Amniotic epithelial cell (primary cell): ENCODE data around the gene CTDSPL.
"Not testable (repeated sequence)": the region's sequence is repeated elsewhere in the genome, so short reads cannot be mapped to it uniquely, and the experiment has no call there.

Experiments
- DNase-seq: peaks from one replicate; pipeline ENCODE4 v3.0.0-alpha.2; 2010; ENCODE audit warnings: low read depth

The CTDSPL gene

DNA sequence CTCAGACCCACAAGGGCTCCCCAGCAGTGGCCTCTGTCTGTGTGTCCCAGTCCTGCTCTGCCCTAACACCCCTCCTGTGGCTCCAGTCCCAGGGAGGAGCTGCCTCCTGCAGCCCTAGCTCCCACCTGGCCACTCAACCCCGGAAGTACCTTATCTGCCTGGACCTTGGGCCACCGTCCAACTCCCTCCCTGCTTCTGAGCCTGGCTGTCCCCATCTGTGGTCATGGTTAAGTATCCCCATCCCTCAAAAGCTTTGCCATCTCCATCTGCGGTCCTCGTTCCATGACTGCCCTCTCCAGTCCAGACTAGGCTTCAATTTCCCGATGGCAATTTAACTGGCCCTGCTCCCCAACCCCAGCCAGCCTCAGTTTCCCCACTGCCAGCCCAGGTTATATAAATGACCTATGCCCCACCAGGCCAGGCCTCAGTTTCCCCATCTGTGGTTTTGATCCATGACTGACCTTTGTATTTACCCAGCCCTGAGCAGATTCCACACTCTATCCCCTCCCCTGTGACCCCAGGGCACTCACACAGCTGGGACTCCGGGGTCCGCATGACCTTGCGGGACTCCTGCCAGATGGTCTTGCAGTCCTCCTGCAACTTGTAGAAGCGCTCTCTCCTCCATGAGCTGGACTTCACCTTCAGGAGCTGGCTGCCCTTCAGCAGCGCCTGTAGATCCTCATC lies 158.1 kb downstream of the CTDSPL start:
- no peak for DNase-seq

DNA sequence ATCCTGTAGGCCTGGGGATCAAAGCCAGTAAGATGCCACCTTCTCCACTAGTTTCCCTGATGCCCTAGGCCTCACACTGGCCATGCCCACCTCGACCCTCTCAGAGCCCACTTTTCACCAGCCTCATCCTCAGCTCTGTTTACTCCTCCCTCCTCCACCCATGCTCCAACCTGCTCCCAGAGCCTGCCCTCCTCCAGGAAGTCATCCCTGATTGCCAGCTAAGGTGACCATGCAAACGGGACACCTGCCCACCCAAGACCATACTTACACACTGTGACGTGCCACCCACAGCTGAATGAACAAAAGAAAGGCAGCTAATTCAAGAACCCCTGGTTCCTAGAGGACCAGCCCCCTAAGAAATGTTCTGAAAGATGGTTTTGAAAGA lies 158.7 kb downstream of the CTDSPL start:
- DNase-seq = no peak

DNA sequence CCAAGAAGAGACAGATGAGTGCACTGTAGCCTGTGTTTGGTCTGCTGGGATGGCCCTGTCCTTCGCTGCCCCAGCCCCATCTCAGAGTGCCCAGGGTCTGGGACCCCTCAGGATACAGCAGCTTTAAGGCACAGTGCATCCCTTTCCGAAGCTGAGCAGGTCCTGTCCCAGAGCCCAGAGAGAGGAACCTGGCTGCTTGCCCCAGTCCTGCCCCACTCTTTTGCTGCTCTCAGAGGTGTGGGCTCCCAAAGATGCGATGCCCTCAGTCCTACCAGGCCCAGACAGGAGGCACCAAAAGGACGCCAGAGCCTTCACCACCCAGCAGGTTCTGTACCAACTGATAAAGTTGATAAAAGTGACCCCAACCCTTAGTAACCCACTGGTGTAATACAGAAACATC lies 159.5 kb downstream of the CTDSPL start:
- no peak for DNase-seq

DNA sequence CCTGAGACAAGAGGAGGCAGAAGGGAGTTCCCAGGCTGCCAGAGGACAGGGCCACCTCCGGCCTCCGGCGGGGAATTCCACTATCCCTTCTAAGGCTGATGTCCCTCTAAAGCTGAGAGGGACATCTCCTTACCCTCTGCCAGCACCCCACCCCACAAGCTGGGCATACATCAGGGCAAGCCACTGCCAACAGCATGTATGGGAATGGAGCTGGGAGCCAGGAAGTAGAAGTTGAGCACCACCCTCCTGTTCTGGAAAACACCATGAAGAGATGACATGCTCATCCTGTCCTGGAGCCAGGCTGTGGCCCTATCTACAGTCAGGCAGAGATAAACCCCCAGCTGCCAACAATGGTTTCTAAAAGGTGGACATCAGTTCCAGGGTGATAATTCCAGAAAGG lies 160.6 kb downstream of the CTDSPL start:
- DNase-seq = no peak

DNA sequence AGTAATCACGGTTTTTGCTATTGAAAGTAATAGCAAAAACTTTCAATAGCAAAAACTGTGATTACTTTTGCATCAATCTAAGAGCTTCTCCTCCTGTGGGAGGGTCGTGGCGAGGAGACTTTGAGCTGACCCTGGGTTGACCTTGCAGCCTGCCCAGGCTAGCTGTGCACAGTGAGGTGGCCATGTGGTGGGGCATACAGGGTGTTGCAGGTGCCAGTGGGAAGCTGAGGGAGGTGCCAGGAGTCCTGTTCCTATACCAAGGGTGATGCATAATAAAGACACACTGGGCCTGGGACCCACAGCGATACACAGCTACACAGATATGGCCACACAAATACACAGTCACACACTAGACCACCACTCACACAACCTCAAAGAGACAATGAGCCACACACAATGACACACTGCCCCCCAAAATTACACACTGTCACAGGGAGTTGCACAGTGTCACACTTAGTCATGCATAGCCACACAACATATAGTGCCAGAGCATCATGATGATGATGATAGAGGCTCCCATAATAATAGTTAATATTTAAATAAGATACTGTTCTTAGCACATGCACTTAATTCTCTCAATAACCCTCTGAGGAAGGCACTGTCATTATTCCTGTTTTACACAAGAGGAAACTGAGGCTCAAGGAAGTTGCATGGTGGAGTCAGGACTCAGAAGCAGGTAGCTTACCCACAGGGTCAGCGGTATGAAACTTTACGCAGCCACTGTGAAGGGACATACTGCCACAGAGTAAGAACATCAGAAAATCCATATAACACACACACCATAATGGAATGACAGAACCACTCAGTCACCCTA lies 161.4 kb downstream of the CTDSPL start:
- no peak for DNase-seq

DNA sequence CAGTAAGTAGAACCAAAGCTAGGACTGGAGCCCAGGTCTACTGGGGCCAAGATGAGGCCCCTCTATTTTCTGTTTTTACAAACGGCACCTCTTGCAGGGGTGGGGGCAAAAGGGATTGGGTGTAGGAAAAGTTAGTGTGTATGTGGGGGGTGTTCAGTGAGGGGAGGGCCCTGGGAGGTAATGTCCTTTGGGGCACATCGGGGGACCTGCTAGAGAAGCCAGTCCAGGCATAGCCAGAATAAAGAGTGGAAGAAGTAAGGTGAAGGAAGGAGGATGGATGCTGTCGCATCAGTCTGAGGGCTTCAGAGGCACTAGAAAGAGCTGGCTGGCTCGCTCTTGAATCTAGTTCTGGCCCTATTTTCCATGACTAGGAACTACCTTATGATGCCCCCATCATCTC lies 165.2 kb downstream of the CTDSPL start:
- no peak for DNase-seq

DNA sequence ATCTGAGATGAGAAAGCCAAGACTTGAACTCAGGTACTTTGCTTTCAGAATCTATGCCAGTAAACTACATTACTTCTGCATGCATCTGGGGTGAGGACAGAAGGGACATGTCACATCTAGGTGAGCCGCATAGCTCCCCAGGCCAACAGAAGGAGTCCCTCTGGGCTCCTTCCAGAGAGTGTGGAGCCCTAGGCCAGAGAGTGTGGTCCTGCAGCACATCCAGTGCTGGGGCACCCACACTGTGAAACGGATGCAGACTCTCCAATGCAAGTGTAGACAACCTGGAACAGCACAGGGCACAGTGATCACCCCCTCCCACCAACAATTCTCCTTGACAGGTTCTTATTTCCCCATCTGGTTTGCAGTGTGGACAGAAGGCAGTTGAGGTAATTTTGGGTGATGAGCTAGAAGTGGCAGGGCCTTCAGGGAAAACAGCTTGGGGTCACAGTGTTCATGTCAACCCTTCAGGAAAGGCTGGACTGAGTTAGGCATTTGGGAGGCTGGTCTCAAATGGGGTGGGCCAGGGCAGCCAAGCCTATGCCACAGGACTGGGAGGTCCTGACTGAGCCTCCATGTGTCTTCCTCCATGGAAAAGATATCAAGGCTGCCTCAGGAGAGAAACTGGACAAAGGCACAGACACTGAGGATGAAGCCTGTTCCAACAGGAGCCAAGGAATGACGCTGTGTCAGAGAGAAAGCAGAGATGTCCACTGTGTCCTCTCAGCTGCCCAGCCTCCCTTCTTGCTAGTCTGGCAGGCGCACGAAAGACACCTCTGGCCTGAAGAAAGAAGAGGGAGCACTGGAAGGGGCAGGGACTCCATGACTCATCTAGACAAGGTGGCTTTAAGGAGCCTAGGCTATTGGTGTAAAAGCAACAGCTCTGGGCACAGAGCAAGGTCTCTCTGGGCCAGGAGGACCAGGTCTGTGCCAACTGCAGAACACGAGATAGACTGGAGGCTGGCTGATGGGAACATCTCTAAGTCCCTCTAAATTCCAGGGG lies 166.1 kb downstream of the CTDSPL start:
- no peak for DNase-seq

DNA sequence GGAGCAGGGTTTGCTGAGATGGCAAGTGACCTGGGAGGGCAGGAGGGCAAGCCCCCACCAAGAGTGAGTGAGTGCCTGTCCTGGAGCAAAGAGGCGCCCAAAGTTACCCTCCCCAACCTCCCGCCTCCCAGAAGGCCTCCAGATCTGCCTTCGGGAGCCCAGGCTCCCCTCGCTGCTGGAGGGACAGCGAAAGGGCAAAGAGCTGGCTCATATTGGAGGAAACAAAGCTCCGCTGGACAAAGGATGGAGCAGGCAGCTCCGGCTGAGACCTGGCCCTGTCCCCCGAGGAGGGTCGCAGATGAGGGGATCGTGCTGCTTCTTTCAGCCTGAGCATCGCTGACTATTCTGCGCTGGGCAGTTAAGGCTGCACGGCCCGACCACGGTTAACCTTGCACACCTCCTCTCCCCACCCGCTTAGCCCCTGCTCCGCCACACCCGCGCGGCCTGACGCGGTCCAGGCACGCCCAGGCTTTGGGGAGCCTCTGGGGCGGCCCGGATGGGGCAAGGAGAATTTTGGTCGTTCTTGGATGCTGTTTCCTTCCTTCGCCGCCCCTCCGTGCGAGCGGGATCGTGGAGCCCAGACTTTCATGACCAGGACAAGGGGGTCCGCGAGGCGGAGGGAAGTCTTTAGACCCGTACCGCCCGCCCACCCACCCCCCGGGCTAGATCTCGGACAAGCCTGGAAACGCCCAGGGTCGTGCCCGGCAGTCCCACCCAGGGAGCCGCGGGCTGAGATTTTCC lies 167.1 kb downstream of the CTDSPL start:
- no peak for DNase-seq

DNA sequence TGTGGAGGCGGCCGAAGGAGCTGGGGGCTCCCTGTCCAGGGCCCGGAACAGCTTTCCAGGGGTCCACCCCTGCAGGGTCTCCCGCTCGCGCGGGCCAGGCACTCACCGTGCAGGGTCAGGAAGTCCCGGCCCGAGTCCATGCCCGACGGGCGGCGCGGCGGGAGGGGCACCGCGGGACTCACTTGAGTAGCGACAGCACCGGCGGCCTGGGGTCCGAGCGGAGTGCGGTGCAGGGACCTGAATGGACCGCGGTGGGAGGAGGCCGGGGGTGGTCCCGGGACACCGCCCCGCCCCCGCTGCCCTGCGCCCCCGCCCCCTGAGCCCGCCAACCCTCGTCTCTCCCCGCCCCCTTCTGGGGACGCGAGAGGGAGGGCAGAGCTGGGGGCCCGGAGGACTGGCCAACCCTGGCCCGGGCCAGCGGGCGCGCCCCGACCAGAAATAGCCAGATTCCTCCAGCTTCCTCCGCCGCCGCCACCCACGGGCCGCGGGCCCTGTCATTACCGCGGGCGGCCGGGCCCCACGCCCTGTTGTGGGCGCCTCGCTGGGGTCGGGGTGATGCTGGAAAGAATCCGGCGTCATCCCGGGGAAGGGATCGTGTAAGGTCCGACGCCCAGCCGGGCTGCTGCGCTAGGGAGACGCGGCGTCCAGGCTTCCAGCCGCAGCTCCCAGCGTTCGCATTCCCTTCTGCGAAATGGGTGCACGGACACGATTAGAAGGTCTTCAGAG lies 167.9 kb downstream of the CTDSPL start, which contains the start of gene PLCD1:
PLCD1 (minus strand) TSS at position 243 of the 726 bp plus-strand sequence; CDS start at position 140, 103 bp downstream.
- peak; percentile 20 for DNase-seq

DNA sequence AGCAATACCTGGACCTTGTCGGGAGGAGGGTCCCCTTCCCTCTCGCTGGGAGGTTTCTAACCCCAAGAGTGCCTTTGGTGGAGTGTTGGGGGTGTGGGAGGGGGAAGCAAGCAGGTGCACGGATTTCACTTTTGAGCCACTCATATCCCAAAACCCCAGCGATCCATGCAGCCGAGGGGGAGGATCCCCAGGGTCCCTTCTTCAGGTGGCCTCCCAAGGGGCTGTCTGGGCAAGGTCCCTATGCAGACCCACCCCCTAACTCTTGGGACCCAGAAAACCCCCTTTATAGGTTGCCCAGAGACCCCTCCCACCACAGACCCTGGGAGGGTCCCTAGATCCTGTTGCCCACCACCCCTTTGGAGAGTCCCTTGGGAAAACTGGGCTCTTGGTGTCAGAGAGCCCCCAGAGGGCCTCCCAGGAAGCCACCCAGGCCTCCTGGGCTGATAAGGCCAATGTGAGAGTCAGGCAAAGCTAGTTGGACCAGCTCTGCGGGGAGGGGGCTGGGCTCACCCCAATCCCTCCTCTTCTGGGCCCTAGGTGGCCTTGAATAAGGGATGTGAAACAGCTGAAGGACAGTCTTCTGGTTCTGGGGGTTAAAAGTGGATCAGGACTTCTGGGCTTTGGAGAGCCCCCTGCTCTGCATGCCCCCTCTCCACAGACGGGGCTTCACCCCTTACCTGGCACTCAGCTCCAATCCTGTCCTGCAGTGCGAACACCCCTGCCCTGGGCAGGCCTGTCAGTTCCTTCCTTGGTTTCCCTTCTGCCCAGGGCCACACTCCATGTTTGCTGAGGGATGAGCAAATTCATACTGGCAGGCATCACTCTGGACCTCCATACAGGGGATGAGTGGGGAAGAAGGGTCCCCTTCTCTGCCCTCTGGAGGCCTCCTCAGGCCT lies 168.7 kb downstream of the CTDSPL start:
- no peak for DNase-seq

DNA sequence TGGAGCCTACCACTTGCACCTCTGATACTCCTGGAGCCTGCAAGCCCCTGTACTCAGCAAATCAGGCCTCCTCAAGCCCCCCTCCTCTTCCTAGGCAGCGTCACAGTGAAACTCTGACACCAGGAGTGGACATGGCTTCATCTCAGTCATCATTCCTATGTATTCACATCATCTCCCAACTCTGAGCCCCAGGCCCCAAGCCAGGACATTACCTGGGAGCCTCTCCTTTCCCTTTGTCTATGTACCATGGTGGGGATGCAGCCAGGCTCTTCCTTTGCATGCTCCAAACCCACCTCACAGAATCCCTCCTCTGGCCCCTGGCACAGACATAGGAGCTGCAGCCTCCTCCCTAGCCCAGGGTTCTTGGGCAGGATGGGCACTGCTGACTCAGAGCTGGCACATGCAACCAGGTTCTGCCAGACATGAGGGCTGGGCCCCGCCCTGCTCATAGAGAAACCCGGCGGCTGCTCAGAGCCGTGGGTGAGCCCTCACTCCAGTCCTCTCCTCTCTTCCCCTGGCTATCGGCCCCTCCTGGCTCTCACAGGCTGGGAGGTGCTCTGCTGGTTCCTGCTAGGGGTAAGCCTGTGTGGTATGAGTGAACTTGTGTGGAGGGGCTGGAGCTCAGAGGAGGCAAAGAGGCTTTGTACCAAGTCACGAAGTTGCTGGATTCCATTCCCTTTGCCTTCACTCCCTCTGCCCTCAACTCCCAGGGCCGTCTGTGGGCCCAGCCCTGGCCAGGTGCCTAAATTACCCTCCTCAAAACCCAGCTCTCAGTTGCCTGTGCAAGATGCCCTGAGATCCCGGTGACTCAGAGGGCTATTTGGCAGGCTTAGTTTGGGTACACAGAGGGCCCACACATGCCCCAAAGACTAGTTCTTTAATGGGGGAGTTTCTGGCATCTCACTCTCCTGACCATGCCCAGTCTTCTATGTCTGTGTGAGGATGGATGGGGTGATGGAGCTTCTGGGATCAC lies 169.6 kb downstream of the CTDSPL start:
- DNase-seq = no peak

DNA sequence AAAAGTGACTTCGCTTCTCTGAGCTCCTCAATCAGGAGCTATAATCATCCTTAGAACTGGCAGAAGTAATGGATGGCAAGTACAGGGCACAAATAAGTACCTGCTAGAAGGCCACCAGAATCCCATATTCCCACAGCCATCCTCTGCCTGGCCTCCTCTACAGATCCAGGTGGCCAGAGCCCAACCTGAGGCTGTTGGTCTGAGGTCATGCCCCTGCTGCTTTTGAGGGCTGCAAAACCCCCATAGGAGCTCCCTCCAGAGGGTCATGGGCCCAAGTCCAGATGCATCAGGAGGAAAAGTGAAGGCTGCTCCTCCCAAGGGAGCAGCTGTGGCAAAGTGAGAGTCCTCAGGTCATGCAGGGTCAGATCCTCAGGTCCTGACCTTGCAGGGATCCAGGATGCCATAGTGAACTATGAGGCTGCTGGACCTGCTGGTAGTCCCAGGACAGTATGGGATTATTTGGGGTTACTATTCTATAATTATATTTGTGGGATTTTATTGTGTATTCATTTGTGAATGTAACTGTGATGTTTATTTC lies 170.7 kb downstream of the CTDSPL start:
- no peak for DNase-seq

DNA sequence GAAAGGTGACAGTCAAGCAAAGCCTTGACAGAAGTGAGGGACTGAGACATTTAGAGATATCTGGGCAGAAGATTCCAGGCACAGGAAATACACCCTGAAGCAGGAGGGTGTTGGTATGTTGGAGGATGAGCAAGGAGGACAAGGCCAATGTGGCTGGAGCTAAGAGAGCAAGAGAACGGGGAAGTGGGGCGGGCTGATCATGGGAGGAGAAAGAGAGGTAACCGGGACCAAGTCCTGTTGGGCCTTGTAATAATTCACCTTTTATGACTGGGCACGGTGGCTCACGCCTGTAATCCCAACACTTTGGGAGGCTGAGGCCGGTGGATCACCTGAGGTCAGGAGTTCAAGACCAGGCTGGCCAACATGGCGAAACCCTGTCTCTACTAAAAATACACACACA lies 171.9 kb downstream of the CTDSPL start:
- DNase-seq = not testable (repeated sequence)
